IPS-11a (cell line): ENCODE measurements around the gene TSSC4.
A peak's percentile ranks its signal among the peaks of the same experiment; 100 is the strongest.
"Not testable (repeated sequence)": the region's sequence is repeated elsewhere in the genome, so short reads cannot be mapped to it uniquely, and the experiment has no call there.

ENCODE experiments used
- H3K4me3 ChIP-seq: one replicate; pipeline ENCODE4 v1.5.1; 2013; ENCODE audit warnings: low read depth, low read length, control low read depth

The TSSC4 gene

GRCh38 chr11:2400069-2400761, at the start of gene TSSC4:
TSSC4 (plus strand) TSS chr11:2400750; CDS start chr11:2402634, 1,884 bp downstream.
- H3K4me3 ChIP-seq, result peak within 1 kb of the TSS; percentile 98

GRCh38 chr11:2351701-2352100, 48.8 kb upstream of the TSSC4 start:
- no peak overlapping the region for H3K4me3 ChIP-seq

GRCh38 chr11:2352420-2352819, 48.1 kb upstream of the TSSC4 start:
- no peak overlapping the region for H3K4me3 ChIP-seq

- H3K4me3 ChIP-seq, result no peak overlapping the region
These were observed 45.4 kb upstream of the TSSC4 start for GRCh38 chr11:2355000-2355644.

- H3K4me3 ChIP-seq, result no peak overlapping the region
These were observed 43.3 kb upstream of the TSSC4 start for GRCh38 chr11:2357246-2357645.

GRCh38 chr11:2357651-2358050, 42.9 kb upstream of the TSSC4 start:
- not testable (repeated sequence) for H3K4me3 ChIP-seq

- H3K4me3 ChIP-seq, result no peak overlapping the region
These were observed 41.7 kb upstream of the TSSC4 start for GRCh38 chr11:2358754-2359442.

- no peak overlapping the region for H3K4me3 ChIP-seq
These were observed 41.0 kb upstream of the TSSC4 start for GRCh38 chr11:2359557-2359956.

- no peak overlapping the region for H3K4me3 ChIP-seq
These were observed 40.4 kb upstream of the TSSC4 start for GRCh38 chr11:2360081-2360642.

- no peak overlapping the region for H3K4me3 ChIP-seq
These were observed 39.0 kb upstream of the TSSC4 start for GRCh38 chr11:2361565-2361964.

GRCh38 chr11:2362414-2362813, 38.1 kb upstream of the TSSC4 start:
- no peak overlapping the region for H3K4me3 ChIP-seq

- no peak overlapping the region for H3K4me3 ChIP-seq
These were observed 37.4 kb upstream of the TSSC4 start for GRCh38 chr11:2363130-2363529.

GRCh38 chr11:2363577-2364370, 36.8 kb upstream of the TSSC4 start:
- H3K4me3 ChIP-seq, result no peak overlapping the region

GRCh38 chr11:2364386-2364785, 36.2 kb upstream of the TSSC4 start:
- not testable (repeated sequence) for H3K4me3 ChIP-seq

GRCh38 chr11:2365571-2366210, 34.9 kb upstream of the TSSC4 start:
- H3K4me3 ChIP-seq, result no peak overlapping the region

GRCh38 chr11:2366276-2366675, 34.3 kb upstream of the TSSC4 start:
- H3K4me3 ChIP-seq, result no peak overlapping the region

- no peak overlapping the region for H3K4me3 ChIP-seq
These were observed 33.8 kb upstream of the TSSC4 start for GRCh38 chr11:2366733-2367132.

GRCh38 chr11:2367266-2368160, 33.0 kb upstream of the TSSC4 start:
- H3K4me3 ChIP-seq, result no peak overlapping the region

- H3K4me3 ChIP-seq, result no peak overlapping the region
These were observed 32.2 kb upstream of the TSSC4 start for GRCh38 chr11:2368178-2368850.
